H1 (cell line): ENCODE data around the gene FGF13. TPM values are rescaled to one million over a fixed set of nuclear protein-coding genes. Genes with fewer than 3 reads are reported as not detected.

Experiments used
- CBX5 ChIP-seq: fragments of 300-800, 300-1000 bp; sonication (generic); IDR thresholded peaks from 2 replicates; pipeline ENCODE4 v1.7.1; 2016; ENCODE audit warnings: antibody characterized with exemption, low read length, low read depth
- CHD2 ChIP-seq: IDR thresholded peaks from 2 replicates; pipeline ENCODE4 v1.6.1; 2012; ENCODE audit warnings: low read length, improper control_type of control experiment
- HDAC6 ChIP-seq: IDR thresholded peaks from one replicate; pipeline ENCODE4 v1.7.1; 2012; ENCODE audit warnings: low read depth, mild to moderate bottlenecking, inconsistent platforms, low read length, moderate library complexity
- KDM4A ChIP-seq: IDR thresholded peaks from one replicate; pipeline ENCODE4 v1.7.1; 2012; ENCODE audit warnings: low read depth, mild to moderate bottlenecking, moderate library complexity, low read length, inconsistent platforms; ENCODE audit not compliant: severe bottlenecking
- NANOG ChIP-seq: IDR thresholded peaks from 2 replicates; pipeline ENCODE4 v1.6.1; 2011; ENCODE audit warnings: low read length, low read depth, mild to moderate bottlenecking, inconsistent platforms; ENCODE audit not compliant: insufficient read depth, poor library complexity, severe bottlenecking
- RNF2 ChIP-seq: fragments of 200-900, 300-1000 bp; sonication (generic); IDR thresholded peaks from 2 replicates; pipeline ENCODE4 v1.7.1; 2016; ENCODE audit warnings: borderline replicate concordance, low read depth, mild to moderate bottlenecking, antibody characterized with exemption, low read length; ENCODE audit not compliant: poor library complexity, severe bottlenecking; ENCODE audit errors: missing control alignments
- SRF ChIP-seq: IDR thresholded peaks from 2 replicates; pipeline ENCODE4 v1.6.1; 2011; ENCODE audit warnings: mild to moderate bottlenecking, low read depth, low read length, moderate library complexity
- polyA plus RNA-seq, 7 experiments: library from polyadenylated mRNA; depleted of rRNA in 3 of 7; stranded (reverse) in 5 of 7; unstranded in 2 of 7; fragments of >200 nt in 5 of 7; fragments of 200-250 nt in 2 of 7; gene quantifications; 1 replicate in 5 of 7; 2 replicates in 1 of 7; 4 replicates in 1 of 7; pipeline versions ENCODE4 v1.2.1 to v1.2.3, GENCODE V29; 2011 to 2013; ENCODE audit warnings: missing spikeins in 2 of 7, mixed read lengths in 2 of 7
- total RNA-seq: library from RNA; stranded (reverse); fragmentation: NEBNext Ultra II Directional; extraction: Animal tissue kit (Norgen Biotek cat#: 25700); gene quantifications from 2 replicates; pipeline ENCODE4 v1.2.1, GENCODE V29; 2021

Gene FGF13
- total and polyA plus RNA-seq, 2 of the 8 experiments (the other 6 are each of a cell fraction or from before 2014, with no cell fraction given), result 10.1 to 36.1 TPM

GRCh38 chrX:138745196-138745595, 33.7 kb upstream of the FGF13 start (continued):
- no peak for TF ChIP-seq HDAC6
- no peak for TF ChIP-seq CHD2
- no peak for TF ChIP-seq SRF
- no peak for TF ChIP-seq NANOG
- TF ChIP-seq CBX5, result no peak
- TF ChIP-seq RNF2, result no peak
- TF ChIP-seq KDM4A, result no peak
